WERI-Rb-1 (cell line): ENCODE measurements around the gene DMTF1.
"Not testable (repeated sequence)": the region's sequence is repeated elsewhere in the genome, so short reads cannot be mapped to it uniquely, and the experiment has no call there.

Source experiments
- DNase-seq: peaks from one replicate; pipeline ENCODE4 v3.0.0-alpha.2; 2020
- H3K27ac ChIP-seq: fragments of 250-450 bp; sonication (Bioruptor Pico); 2 replicates; pipeline ENCODE4 v1.5.1; 2020; ENCODE audit warnings: mild to moderate bottlenecking, moderate library complexity
- H3K27me3 ChIP-seq: fragments of 250-450 bp; sonication (Bioruptor Pico); 2 replicates; pipeline ENCODE4 v1.5.1; 2021; ENCODE audit warnings: mild to moderate bottlenecking, low read depth, moderate library complexity; ENCODE audit not compliant: insufficient read depth, severe bottlenecking
- H3K36me3 ChIP-seq: fragments of 250-450 bp; sonication (Bioruptor Pico); 2 replicates; pipeline ENCODE4 v1.5.1; 2020; ENCODE audit warnings: mild to moderate bottlenecking, moderate library complexity
- H3K4me3 ChIP-seq: 2 replicates; pipeline ENCODE4 v1.5.1; 2011; ENCODE audit warnings: low read depth, mild to moderate bottlenecking, control low read depth, low read length
- H3K9me3 ChIP-seq: fragments of 250-450 bp; sonication (Bioruptor Pico); 2 replicates; pipeline ENCODE4 v1.5.1; 2021; ENCODE audit warnings: mild to moderate bottlenecking, moderate library complexity; ENCODE audit not compliant: severe bottlenecking
- TF ChIP-seq, protein P1 (sequence below): IDR thresholded peaks from 2 replicates; pipeline ENCODE4 v1.5.1; 2011; ENCODE audit warnings: low read depth, mild to moderate bottlenecking, control low read depth, inconsistent platforms, low read length

The DMTF1 gene

DNA sequence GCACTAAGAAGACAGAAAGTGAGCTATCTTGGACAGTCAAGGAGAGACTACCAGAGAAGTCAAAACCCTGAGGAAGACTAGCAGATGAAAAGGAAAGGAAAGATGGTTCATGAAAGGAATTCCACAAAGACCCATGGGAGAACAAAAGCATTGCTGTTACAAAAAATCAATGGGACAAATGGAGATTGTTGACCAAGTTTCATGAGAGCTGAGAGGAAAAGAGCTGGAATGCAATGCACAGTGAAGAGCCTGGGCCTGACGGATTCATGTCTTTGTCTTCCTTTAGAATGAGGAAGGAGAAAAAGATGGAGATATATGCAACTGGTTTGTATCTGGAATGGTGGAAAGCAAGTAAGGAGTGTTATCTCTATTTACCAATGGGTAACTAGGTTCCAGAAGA, 50.0 kb downstream of the DMTF1 start:
- peaks cover 45% of the 10 kb centered on the region for H3K36me3 ChIP-seq

DNA sequence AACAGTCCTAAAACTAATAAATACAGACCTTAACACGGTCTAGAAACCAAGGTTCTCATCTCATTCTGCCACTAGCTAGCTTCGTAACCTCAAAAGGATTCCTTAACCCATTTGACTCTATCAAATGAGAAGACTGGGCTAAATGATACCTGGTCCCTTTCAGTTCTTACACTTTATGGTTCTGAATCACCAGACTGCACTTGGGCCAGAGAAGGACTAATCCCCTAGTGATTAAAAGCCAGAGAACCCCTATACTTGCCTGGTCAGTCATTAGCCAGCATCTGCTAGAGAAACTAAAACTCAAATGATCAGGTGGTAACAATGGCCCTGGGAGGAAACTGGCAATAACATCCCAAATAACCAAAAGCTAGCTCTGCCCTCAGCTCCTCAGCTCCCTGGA, 50.5 kb downstream of the DMTF1 start:
- peaks cover 19% of the 10 kb centered on the region for H3K9me3 ChIP-seq
- TF ChIP-seq, protein P1, sequence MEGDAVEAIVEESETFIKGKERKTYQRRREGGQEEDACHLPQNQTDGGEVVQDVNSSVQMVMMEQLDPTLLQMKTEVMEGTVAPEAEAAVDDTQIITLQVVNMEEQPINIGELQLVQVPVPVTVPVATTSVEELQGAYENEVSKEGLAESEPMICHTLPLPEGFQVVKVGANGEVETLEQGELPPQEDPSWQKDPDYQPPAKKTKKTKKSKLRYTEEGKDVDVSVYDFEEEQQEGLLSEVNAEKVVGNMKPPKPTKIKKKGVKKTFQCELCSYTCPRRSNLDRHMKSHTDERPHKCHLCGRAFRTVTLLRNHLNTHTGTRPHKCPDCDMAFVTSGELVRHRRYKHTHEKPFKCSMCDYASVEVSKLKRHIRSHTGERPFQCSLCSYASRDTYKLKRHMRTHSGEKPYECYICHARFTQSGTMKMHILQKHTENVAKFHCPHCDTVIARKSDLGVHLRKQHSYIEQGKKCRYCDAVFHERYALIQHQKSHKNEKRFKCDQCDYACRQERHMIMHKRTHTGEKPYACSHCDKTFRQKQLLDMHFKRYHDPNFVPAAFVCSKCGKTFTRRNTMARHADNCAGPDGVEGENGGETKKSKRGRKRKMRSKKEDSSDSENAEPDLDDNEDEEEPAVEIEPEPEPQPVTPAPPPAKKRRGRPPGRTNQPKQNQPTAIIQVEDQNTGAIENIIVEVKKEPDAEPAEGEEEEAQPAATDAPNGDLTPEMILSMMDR = no peak
- H3K36me3 ChIP-seq = peaks cover 41% of the 10 kb centered on the region
- H3K27ac ChIP-seq = no peak overlapping the region
- no peak for DNase-seq
- no peaks in the 10 kb centered on the region for H3K27me3 ChIP-seq
- no peak overlapping the region for H3K4me3 ChIP-seq

More for the DNA sequence above, 50.0 kb downstream of the DMTF1 start:
- no peak overlapping the region for H3K27ac ChIP-seq
- H3K27me3 ChIP-seq = no peaks in the 10 kb centered on the region
- TF ChIP-seq, protein P1 = no peak
- H3K4me3 ChIP-seq = no peak overlapping the region
- peaks cover 19% of the 10 kb centered on the region for H3K9me3 ChIP-seq
- DNase-seq = no peak

- not testable (repeated sequence) for H3K27me3 ChIP-seq, H3K4me3 ChIP-seq, DNase-seq, H3K27ac ChIP-seq
- Histone ChIP-seq H3K36me3 (peaks cover 38% of the 10 kb centered on the region), H3K9me3 (peaks cover 19% of the 10 kb centered on the region)
Observed at GRCh38 chr7:87203929-87204328, 51.7 kb downstream of the DMTF1 start.

DNA sequence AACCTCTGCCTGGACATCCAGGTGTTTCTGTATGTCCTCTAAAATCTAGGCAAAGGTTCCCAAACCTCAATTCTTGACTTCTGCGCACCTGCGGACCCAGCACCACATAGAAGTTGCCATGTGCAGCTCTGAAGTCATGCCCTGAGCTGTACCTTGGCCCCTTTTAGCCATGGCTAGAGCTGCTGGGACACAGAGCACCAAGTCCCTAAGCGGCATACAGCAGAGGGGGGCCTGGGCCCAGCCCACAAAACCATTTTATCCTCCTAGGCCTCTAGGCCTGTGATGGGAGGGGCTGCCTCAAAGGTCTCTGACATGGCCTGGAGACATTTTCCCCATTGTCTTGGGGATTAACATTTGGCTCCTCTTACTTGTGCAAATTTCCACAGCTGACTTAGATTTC, 52.7 kb downstream of the DMTF1 start:
- H3K4me3 ChIP-seq = no peak overlapping the region
- no peaks in the 10 kb centered on the region for H3K27me3 ChIP-seq
- H3K36me3 ChIP-seq = peaks cover 38% of the 10 kb centered on the region
- no peak overlapping the region for H3K27ac ChIP-seq
- peaks cover 19% of the 10 kb centered on the region for H3K9me3 ChIP-seq
- TF ChIP-seq, protein P1 = no peak
- no peak for DNase-seq

GRCh38 chr7:87205701-87206100, 53.4 kb downstream of the DMTF1 start:
- H3K27ac ChIP-seq, DNase-seq, H3K4me3 ChIP-seq, H3K27me3 ChIP-seq: not testable (repeated sequence)
- Histone ChIP-seq H3K9me3 (peaks cover 19% of the 10 kb centered on the region), H3K36me3 (peaks cover 37% of the 10 kb centered on the region)

DNA sequence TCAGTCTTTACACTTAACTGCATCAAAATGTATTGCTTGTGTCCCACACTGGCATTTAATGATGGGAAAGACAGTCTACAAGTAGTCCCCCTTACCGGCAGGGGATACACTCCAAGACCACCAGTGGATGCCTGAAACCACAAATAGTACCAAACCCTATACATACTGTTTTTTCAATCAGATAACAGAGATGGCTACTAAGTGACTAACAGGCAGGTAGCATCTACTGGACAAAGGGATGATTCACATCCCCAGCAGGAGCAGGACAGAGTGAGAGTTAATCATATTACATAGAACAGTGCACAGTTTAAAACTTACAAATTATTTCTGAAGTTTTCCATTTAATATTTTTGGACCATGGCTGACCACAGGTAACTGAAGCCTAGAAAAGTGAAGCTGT, 54.1 kb downstream of the DMTF1 start:
- TF ChIP-seq, protein P1 = no peak
- peaks cover 37% of the 10 kb centered on the region for H3K36me3 ChIP-seq

DNA sequence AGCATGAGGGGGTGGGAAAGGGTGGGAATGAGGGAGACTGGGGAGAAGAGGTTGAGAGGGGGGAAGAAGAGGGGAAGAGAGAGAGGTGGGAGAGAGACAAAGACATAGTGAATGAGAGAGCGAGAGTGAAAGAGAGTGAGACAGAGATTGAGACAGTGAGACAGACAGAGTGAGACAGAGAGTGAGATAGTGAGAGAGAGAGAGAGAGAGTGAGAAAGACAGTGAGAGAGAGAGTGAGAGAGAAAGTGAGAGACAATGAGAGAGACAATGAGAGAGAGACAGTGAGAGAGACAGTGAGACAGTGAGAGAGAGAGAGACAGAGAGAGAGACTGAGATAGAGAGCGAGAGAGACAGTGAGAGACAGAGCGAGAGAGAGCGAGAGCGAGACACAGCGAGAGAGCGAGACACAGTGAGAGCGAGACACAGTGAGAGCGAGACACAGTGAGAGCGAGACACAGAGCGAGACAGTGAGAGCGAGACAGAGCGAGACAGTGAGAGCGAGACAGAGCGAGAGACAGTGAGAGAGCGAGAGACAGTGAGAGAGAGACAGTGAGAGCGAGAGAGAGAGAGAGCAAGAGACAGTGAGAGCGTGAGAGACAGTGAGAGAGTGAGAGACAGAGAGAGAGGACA, 57.2 kb downstream of the DMTF1 start:
- no peak for DNase-seq
- TF ChIP-seq, protein P1 = no peak
- Histone ChIP-seq H3K27ac (no peak overlapping the region), H3K4me3 (no peak overlapping the region), H3K9me3 (peaks cover 18% of the 10 kb centered on the region), H3K36me3 (peaks cover 36% of the 10 kb centered on the region), H3K27me3 (no peaks in the 10 kb centered on the region)

More for the DNA sequence above, 54.1 kb downstream of the DMTF1 start:
- Histone ChIP-seq H3K9me3 (peaks cover 19% of the 10 kb centered on the region), H3K27me3 (no peaks in the 10 kb centered on the region), H3K4me3 (no peak overlapping the region), H3K27ac (no peak overlapping the region)
- DNase-seq = no peak
